Astrocyte (in vitro differentiated cells and primary cell): ENCODE results near the gene MYCN.

Experiments used
- CTCF ChIP-seq: IDR thresholded peaks from 2 replicates; pipeline ENCODE4 v1.5.1; 2011; ENCODE audit warnings: low read depth, mild to moderate bottlenecking, inconsistent platforms, low read length, moderate library complexity; ENCODE audit not compliant: insufficient read depth
- EZH2 ChIP-seq: IDR thresholded peaks from 2 replicates; pipeline ENCODE4 v1.6.1; 2012; ENCODE audit warnings: mild to moderate bottlenecking, low read length, inconsistent platforms; ENCODE audit not compliant: insufficient read depth

- TF ChIP-seq CTCF (no peak), EZH2 (no peak)
These were observed 52.3 kb downstream of the MYCN start for GRCh38 chr2:15992457-15993231.
